K562 (cell line): ENCODE measurements around the gene ZFP62. TPM values are rescaled to one million over a fixed set of nuclear protein-coding genes. Genes with fewer than 3 reads are reported as not detected.

Source experiments
- ARNT ChIP-seq, 2 experiments: fragments of 450-650 bp; IDR thresholded peaks; 2 replicates each; pipeline ENCODE4 v1.6.1; 2016; ENCODE audit warnings: mild to moderate bottlenecking in 1 of 2
- CHD4 ChIP-seq: fragments of 200-600 bp; sonication (generic); IDR thresholded peaks from 3 replicates; pipeline ENCODE4 v1.6.1; 2012; ENCODE audit warnings: low read depth, mild to moderate bottlenecking, mixed read lengths, low read length, inconsistent platforms; ENCODE audit not compliant: insufficient read depth, insufficient replicate concordance, poor library complexity, severe bottlenecking
- ESRRB ChIP-seq: fragments of 250-450 bp; sonication (Bioruptor Pico); IDR thresholded peaks from 2 replicates; pipeline ENCODE4 v1.5.0; 2020; ENCODE audit warnings: mild to moderate bottlenecking, moderate library complexity, borderline replicate concordance
- EWSR1 ChIP-seq: fragments of 450-650 bp; IDR thresholded peaks from 2 replicates; pipeline ENCODE4 v1.6.1; 2018; ENCODE audit warnings: borderline replicate concordance, mild to moderate bottlenecking, low read depth, moderate library complexity; ENCODE audit not compliant: partially characterized antibody
- HDAC1 ChIP-seq, 2 experiments: fragments of 450-650 bp; IDR thresholded peaks; 2 replicates each; pipeline ENCODE4 v1.6.1; 2016 to 2017; ENCODE audit warnings: inconsistent platforms in 1 of 2, mild to moderate bottlenecking in 1 of 2, moderate library complexity in 1 of 2
- KDM2B ChIP-seq: fragments of 250-450 bp; sonication (Bioruptor Pico); IDR thresholded peaks from 2 replicates; pipeline ENCODE4 v1.8.0; 2021; ENCODE audit warnings: mild to moderate bottlenecking, moderate library complexity
- LCOR ChIP-seq: sonication (generic); formaldehyde crosslinking; IDR thresholded peaks from 2 replicates; pipeline ENCODE4 v1.8.0; 2022; ENCODE audit warnings: mild to moderate bottlenecking, missing genetic modification reagents
- NR1H2 ChIP-seq: sonication (generic); formaldehyde crosslinking; IDR thresholded peaks from 2 replicates; pipeline ENCODE4 v1.4.0; 2020; ENCODE audit warnings: mild to moderate bottlenecking, missing genetic modification reagents
- PHF20 ChIP-seq: fragments of 450-650 bp; IDR thresholded peaks from 2 replicates; pipeline ENCODE4 v1.6.1; 2018; ENCODE audit not compliant: partially characterized antibody
- PPARD ChIP-seq: fragments of 250-450 bp; sonication (Bioruptor Pico); IDR thresholded peaks from 2 replicates; pipeline ENCODE4 v1.8.0; 2022; ENCODE audit warnings: inconsistent platforms, mild to moderate bottlenecking, moderate library complexity
- PTBP1 ChIP-seq: fragments of 200-400 bp; formaldehyde crosslinking; IDR thresholded peaks from 2 replicates; pipeline ENCODE4 v1.6.1; 2017; ENCODE audit warnings: low read depth, low read length
- RAD51 ChIP-seq: fragments of 450-650 bp; IDR thresholded peaks from 2 replicates; pipeline ENCODE4 v1.7.1; 2016; ENCODE audit warnings: low read depth, mild to moderate bottlenecking, borderline replicate concordance
- RB1 ChIP-seq: fragments of 450-650 bp; IDR thresholded peaks from 2 replicates; pipeline ENCODE4 v1.6.1; 2017; ENCODE audit warnings: low read depth, mild to moderate bottlenecking
- TBL1XR1 ChIP-seq, 2 experiments: IDR thresholded peaks; 2 replicates each; pipeline ENCODE4 v1.6.1; 2012; ENCODE audit warnings: improper control_type of control experiment in 2 of 2, low read length in 2 of 2, mild to moderate bottlenecking in 1 of 2
- THRAP3 ChIP-seq: fragments of 450-650 bp; IDR thresholded peaks from 2 replicates; pipeline ENCODE4 v1.6.1; 2016; ENCODE audit warnings: mild to moderate bottlenecking, inconsistent platforms, borderline replicate concordance
- ZNF253 ChIP-seq: fragments of 250-450 bp; sonication (Bioruptor Pico); conservative IDR thresholded peaks from 2 replicates; pipeline ENCODE4 v1.6.1; 2021; ENCODE audit warnings: mild to moderate bottlenecking
- ZNF75A ChIP-seq: fragments of 450-650 bp; formaldehyde crosslinking; IDR thresholded peaks from 2 replicates; pipeline ENCODE4 v1.4.0; 2020; ENCODE audit warnings: mild to moderate bottlenecking
- polyA plus RNA-seq, 8 experiments: library from polyadenylated mRNA; depleted of rRNA in 4 of 8; stranded (reverse) in 5 of 8; unstranded in 3 of 8; fragments of >200 nt; fragmentation: Nextera tagmentation in 2 of 8; fragmentation: Illumina TruSeq in 1 of 8; extraction: Ambion mirVana in 2 of 8; extraction: Trizol in 1 of 8; gene quantifications; 2 replicates each; pipeline versions ENCODE4 v1.2.1 to v1.2.3, GENCODE V29; 2011 to 2014; ENCODE audit warnings: inconsistent platforms in 1 of 8, missing spikeins in 1 of 8
- total RNA-seq, 7 experiments: library from RNA; depleted of rRNA in 6 of 7; stranded (reverse); fragments of >200 nt in 6 of 7; fragmentation: Illumina TruSeq in 2 of 7; extraction: Trizol in 2 of 7; gene quantifications; 2 replicates each; pipeline versions ENCODE4 v1.2.1 to v1.2.3, GENCODE V29; 2011 to 2021; ENCODE audit warnings: low replicate concordance in 1 of 7
- TF ChIP-seq, protein P1 (sequence below): fragments of 250-450 bp; sonication (Bioruptor Pico); IDR thresholded peaks from 2 replicates; pipeline ENCODE4 v1.8.0; 2022; ENCODE audit warnings: moderate library complexity, mild to moderate bottlenecking, inconsistent platforms
- TF ChIP-seq, protein P2 (sequence below): fragments of 250-450 bp; sonication (Bioruptor Pico); IDR thresholded peaks from 2 replicates; pipeline ENCODE4 v1.5.0; 2021
- TF ChIP-seq, protein P3 (sequence below), 2 experiments: fragments of 450-650 bp in 1 of 2; IDR thresholded peaks; 2 replicates each; pipeline ENCODE4 v1.6.1; 2011 to 2017; ENCODE audit warnings: low read depth in 2 of 2, antibody characterized with exemption in 1 of 2, borderline replicate concordance in 1 of 2, low read length in 1 of 2, mild to moderate bottlenecking in 1 of 2, mixed read lengths in 1 of 2; ENCODE audit not compliant: control insufficient read depth in 1 of 2
- TF ChIP-seq, protein P4 (sequence below): fragments of 450-650 bp; IDR thresholded peaks from 2 replicates; pipeline ENCODE4 v1.6.1; 2016; ENCODE audit warnings: low read depth, mild to moderate bottlenecking, moderate library complexity

The ZFP62 gene
- total and polyA plus RNA-seq, 9 of the 15 experiments (the other 6 are each of a cell fraction or from before 2014, with no cell fraction given), result 12.2 to 37.5 (median 25.0) TPM

DNA sequence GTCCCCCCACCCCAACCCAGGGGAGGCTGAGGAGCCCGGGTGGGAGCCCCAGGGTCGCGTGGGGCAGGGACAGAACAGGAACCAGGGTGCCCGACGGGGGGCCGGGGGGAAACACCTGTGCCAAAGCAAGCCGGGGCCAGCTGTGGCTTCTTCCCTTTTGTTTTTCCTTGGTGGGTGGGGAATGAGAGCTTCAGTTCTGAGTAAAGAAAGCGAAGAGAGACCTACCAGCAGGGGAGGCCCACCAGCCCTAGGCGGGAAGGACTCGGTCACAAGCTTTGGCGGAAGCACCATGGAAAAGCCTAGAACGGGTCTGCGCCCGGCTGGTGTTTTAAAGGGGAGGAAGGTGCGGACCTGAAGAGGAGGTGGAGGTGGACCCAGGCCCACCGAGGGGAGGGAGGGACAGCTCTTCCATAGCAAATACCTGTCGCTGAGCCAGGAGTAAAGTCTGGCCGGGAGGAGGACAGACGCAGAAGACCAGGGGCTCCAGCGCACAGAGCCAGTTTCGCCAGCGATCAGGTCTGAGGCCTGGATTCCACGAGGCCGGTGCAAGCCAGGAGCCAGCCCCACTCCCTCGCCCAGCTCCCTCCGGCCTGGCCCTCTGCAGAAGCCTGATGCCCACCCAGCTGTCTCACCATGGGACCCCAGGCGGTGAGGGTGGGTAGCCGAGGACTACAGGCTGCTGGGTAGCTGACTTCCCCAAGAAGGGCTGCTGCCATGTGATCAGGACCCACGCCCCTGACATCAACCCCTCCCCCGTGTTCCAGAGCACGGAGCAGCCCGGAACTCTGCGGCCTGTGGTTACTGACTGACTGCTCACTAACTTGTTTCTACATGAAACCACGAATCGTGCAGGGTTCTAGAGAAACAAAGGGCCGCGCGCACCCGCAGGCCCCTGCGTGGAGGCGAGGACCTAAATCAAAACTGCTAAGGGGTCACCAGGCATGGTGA, 57.6 kb downstream of the ZFP62 start (continued):
- TF ChIP-seq CHD4 (no peak), HDAC1 (IDR thresholded peaks at IDR 0.05) (0 out of 4 replicates have a peak, but pooled peaks of 1 of the 2 experiments have one; percentile 21), NR1H2 (CRISPR knock-in tag) (no peak), PHF20 (no peak), RAD51 (peak; percentile 58), EWSR1 (no peak), TBL1XR1 (IDR thresholded peaks at IDR 0.05; ENCODE audit: low read length in 2 of 2) (no peak), THRAP3 (no peak), ARNT (IDR thresholded peaks at IDR 0.05) (no peak), PPARD (CRISPR knock-in tag) (no peak), ZNF253 (CRISPR knock-in tag) (no peak), RB1 (no peak), ZNF75A (CRISPR knock-in tag) (no peak), ESRRB (CRISPR knock-in tag) (no peak), KDM2B (CRISPR knock-in tag) (no peak), PTBP1 (no peak), LCOR (CRISPR knock-in tag) (no peak)
- TF ChIP-seq, protein P1, sequence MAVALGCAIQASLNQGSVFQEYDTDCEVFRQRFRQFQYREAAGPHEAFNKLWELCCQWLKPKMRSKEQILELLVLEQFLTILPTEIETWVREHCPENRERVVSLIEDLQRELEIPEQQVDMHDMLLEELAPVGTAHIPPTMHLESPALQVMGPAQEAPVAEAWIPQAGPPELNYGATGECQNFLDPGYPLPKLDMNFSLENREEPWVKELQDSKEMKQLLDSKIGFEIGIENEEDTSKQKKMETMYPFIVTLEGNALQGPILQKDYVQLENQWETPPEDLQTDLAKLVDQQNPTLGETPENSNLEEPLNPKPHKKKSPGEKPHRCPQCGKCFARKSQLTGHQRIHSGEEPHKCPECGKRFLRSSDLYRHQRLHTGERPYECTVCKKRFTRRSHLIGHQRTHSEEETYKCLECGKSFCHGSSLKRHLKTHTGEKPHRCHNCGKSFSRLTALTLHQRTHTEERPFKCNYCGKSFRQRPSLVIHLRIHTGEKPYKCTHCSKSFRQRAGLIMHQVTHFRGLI (CRISPR knock-in tag), result no peak; the same call in 1 of the 2 replicates
- TF ChIP-seq, protein P2, sequence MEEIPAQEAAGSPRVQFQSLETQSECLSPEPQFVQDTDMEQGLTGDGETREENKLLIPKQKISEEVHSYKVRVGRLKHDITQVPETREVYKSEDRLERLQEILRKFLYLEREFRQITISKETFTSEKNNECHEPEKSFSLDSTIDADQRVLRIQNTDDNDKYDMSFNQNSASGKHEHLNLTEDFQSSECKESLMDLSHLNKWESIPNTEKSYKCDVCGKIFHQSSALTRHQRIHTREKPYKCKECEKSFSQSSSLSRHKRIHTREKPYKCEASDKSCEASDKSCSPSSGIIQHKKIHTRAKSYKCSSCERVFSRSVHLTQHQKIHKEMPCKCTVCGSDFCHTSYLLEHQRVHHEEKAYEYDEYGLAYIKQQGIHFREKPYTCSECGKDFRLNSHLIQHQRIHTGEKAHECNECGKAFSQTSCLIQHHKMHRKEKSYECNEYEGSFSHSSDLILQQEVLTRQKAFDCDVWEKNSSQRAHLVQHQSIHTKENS (CRISPR knock-in tag), result no peak
- TF ChIP-seq, protein P3, sequence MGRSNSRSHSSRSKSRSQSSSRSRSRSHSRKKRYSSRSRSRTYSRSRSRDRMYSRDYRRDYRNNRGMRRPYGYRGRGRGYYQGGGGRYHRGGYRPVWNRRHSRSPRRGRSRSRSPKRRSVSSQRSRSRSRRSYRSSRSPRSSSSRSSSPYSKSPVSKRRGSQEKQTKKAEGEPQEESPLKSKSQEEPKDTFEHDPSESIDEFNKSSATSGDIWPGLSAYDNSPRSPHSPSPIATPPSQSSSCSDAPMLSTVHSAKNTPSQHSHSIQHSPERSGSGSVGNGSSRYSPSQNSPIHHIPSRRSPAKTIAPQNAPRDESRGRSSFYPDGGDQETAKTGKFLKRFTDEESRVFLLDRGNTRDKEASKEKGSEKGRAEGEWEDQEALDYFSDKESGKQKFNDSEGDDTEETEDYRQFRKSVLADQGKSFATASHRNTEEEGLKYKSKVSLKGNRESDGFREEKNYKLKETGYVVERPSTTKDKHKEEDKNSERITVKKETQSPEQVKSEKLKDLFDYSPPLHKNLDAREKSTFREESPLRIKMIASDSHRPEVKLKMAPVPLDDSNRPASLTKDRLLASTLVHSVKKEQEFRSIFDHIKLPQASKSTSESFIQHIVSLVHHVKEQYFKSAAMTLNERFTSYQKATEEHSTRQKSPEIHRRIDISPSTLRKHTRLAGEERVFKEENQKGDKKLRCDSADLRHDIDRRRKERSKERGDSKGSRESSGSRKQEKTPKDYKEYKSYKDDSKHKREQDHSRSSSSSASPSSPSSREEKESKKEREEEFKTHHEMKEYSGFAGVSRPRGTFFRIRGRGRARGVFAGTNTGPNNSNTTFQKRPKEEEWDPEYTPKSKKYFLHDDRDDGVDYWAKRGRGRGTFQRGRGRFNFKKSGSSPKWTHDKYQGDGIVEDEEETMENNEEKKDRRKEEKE (IDR thresholded peaks at IDR 0.05; ENCODE audit: borderline replicate concordance in 1 of 2, control insufficient read depth in 1 of 2, low read depth in 2 of 2, low read length in 1 of 2), result no peak
- TF ChIP-seq, protein P4, sequence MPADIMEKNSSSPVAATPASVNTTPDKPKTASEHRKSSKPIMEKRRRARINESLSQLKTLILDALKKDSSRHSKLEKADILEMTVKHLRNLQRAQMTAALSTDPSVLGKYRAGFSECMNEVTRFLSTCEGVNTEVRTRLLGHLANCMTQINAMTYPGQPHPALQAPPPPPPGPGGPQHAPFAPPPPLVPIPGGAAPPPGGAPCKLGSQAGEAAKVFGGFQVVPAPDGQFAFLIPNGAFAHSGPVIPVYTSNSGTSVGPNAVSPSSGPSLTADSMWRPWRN, result no peak
